ENCODE measurements around the gene DCTN4.
"Not testable (repeated sequence)": the region's sequence is repeated elsewhere in the genome, so short reads cannot be mapped to it uniquely, and the experiment has no call there.

The DCTN4 gene

GRCh38 chr5:150797384-150797783, 38.6 kb upstream of the DCTN4 start:
- Histone ChIP-seq H4K20me1 (ENCODE audit: insufficient read depth, low read length, poor library complexity, severe bottlenecking) (peaks cover 45% of the 10 kb centered on the region), H3F3A (ENCODE audit: low read depth) (no peaks in the 10 kb centered on the region), H2AFZ (ENCODE audit: low read length) (no peak overlapping the region), H3K4me1 (ENCODE audit: insufficient read depth, low read length, poor library complexity, severe bottlenecking) (no peaks in the 10 kb centered on the region), H3K9me3 (ENCODE audit: insufficient read depth, low read depth, low read length) (no peaks in the 10 kb centered on the region), H3K9me2 (replicated peaks; ENCODE audit: low read depth, low read length) (no peaks in the 10 kb centered on the region), H3K4me3 (ENCODE audit: low read length, poor library complexity, severe bottlenecking) (no peak overlapping the region), H3K9ac (ENCODE audit: low read depth, low read length, poor library complexity, severe bottlenecking) (no peak overlapping the region), H3K4me2 (ENCODE audit: low read depth, low read length, poor library complexity, severe bottlenecking) (no peak overlapping the region), H3K79me2 (ENCODE audit: insufficient read depth, low read length) (peaks cover 50% of the 10 kb centered on the region), H3K27me3 (ENCODE audit: insufficient read depth, low read length, poor library complexity, severe bottlenecking) (no peaks in the 10 kb centered on the region), H3K36me3 (ENCODE audit: insufficient read depth, low read length) (peaks cover 62% of the 10 kb centered on the region)
- TF ChIP-seq EZH2phosphoT487 (IDR thresholded peaks at IDR 0.05; ENCODE audit: borderline replicate concordance): no peak
- TF ChIP-seq CTCF (conservative IDR thresholded peaks at IDR 0.05; ENCODE audit: low read length): no peak

- Histone ChIP-seq H3K79me2 (ENCODE audit: insufficient read depth, low read length) (peaks cover 71% of the 10 kb centered on the region), H3F3A (ENCODE audit: low read depth) (peaks cover 1% of the 10 kb centered on the region; the same call in 1 of the 2 replicates)
Observed at GRCh38 chr5:150794927-150795326, 36.1 kb upstream of the DCTN4 start.

DNA sequence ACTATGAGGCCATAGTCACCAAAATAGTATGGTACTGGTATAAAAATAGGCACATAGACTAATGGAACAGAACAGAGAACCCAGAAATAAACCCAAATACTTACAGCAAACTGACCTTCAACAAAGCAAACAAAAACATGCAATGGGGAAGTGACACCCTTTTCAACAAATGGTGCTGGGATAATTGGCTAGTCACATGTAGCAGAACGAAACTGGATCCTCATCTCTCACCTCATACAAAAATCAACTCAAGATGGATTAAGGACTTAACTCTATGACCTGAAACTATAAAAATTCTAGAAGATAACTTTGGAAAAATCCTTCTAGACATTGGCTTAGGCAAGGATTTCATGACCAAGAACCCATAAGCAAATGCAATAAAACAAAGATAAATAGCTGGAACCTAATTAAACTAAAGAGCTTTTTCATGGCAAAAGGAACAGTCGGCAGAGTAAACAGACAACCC, 34.6 kb upstream of the DCTN4 start:
- H3F3A ChIP-seq (ENCODE audit: low read depth); H3K4me3 ChIP-seq (ENCODE audit: low read length, poor library complexity, severe bottlenecking); H3K27me3 ChIP-seq (ENCODE audit: insufficient read depth, low read length, poor library complexity, severe bottlenecking); H3K4me2 ChIP-seq (ENCODE audit: low read depth, low read length, poor library complexity, severe bottlenecking); H2AFZ ChIP-seq (ENCODE audit: low read length); H3K9me2 ChIP-seq (replicated peaks; ENCODE audit: low read depth, low read length); H3K9ac ChIP-seq (ENCODE audit: low read depth, low read length, poor library complexity, severe bottlenecking); H3K9me3 ChIP-seq (ENCODE audit: insufficient read depth, low read depth, low read length): not testable (repeated sequence)
- peaks cover 61% of the 10 kb centered on the region for H3K36me3 ChIP-seq (ENCODE audit: insufficient read depth, low read length)
- H3K4me1 ChIP-seq (ENCODE audit: insufficient read depth, low read length, poor library complexity, severe bottlenecking): peaks cover 38% of the 10 kb centered on the region
- H4K20me1 ChIP-seq (ENCODE audit: insufficient read depth, low read length, poor library complexity, severe bottlenecking): peaks cover 82% of the 10 kb centered on the region
- H3K79me2 ChIP-seq (ENCODE audit: insufficient read depth, low read length): peaks cover 85% of the 10 kb centered on the region

More at GRCh38 chr5:150794927-150795326, 36.1 kb upstream of the DCTN4 start:
- Histone ChIP-seq H3K9me2 (replicated peaks; ENCODE audit: low read depth, low read length) (no peaks in the 10 kb centered on the region), H3K9ac (ENCODE audit: low read depth, low read length, poor library complexity, severe bottlenecking) (no peak overlapping the region), H2AFZ (ENCODE audit: low read length) (no peak overlapping the region), H3K36me3 (ENCODE audit: insufficient read depth, low read length) (peaks cover 69% of the 10 kb centered on the region), H3K4me3 (ENCODE audit: low read length, poor library complexity, severe bottlenecking) (no peak overlapping the region), H3K4me1 (ENCODE audit: insufficient read depth, low read length, poor library complexity, severe bottlenecking) (peaks cover 23% of the 10 kb centered on the region), H4K20me1 (ENCODE audit: insufficient read depth, low read length, poor library complexity, severe bottlenecking) (peaks cover 68% of the 10 kb centered on the region), H3K4me2 (ENCODE audit: low read depth, low read length, poor library complexity, severe bottlenecking) (no peak overlapping the region), H3K27me3 (ENCODE audit: insufficient read depth, low read length, poor library complexity, severe bottlenecking) (no peaks in the 10 kb centered on the region), H3K9me3 (ENCODE audit: insufficient read depth, low read depth, low read length) (no peaks in the 10 kb centered on the region)
- TF ChIP-seq EZH2phosphoT487 (IDR thresholded peaks at IDR 0.05; ENCODE audit: borderline replicate concordance) (no peak), CTCF (conservative IDR thresholded peaks at IDR 0.05; ENCODE audit: low read length) (no peak)

DNA sequence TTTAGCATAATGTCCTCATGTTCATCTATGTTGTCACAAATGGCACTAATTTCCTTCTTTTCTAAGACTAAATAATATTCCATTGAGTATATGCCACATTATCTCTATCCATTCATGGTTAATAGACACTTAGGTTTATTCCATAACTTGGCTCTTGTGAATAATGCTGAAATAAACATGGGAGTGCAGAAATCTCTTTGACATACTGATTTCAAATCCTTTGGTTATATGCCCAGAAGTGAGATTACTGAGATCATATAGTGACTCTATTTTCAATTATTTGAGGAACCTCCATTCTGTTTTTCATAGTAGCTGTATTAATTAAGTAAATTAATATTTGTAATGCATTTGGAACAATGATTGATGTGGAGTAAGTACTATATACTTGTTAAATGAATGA, 32.7 kb upstream of the DCTN4 start:
- Histone ChIP-seq H3F3A (ENCODE audit: low read depth) (peaks cover 4% of the 10 kb centered on the region; the same call in 1 of the 2 replicates), H4K20me1 (ENCODE audit: insufficient read depth, low read length, poor library complexity, severe bottlenecking) (peaks cover 94% of the 10 kb centered on the region), H3K9me2 (replicated peaks; ENCODE audit: low read depth, low read length) (no peaks in the 10 kb centered on the region), H2AFZ (ENCODE audit: low read length) (no peak overlapping the region), H3K4me2 (ENCODE audit: low read depth, low read length, poor library complexity, severe bottlenecking) (peak overlapping the region; percentile 98), H3K79me2 (ENCODE audit: insufficient read depth, low read length) (peaks cover 100% of the 10 kb centered on the region), H3K9me3 (ENCODE audit: insufficient read depth, low read depth, low read length) (no peaks in the 10 kb centered on the region), H3K9ac (ENCODE audit: low read depth, low read length, poor library complexity, severe bottlenecking) (peak overlapping the region; percentile 79), H3K27me3 (ENCODE audit: insufficient read depth, low read length, poor library complexity, severe bottlenecking) (no peaks in the 10 kb centered on the region), H3K4me3 (ENCODE audit: low read length, poor library complexity, severe bottlenecking) (peak overlapping the region; percentile 85), H3K4me1 (ENCODE audit: insufficient read depth, low read length, poor library complexity, severe bottlenecking) (peaks cover 52% of the 10 kb centered on the region), H3K36me3 (ENCODE audit: insufficient read depth, low read length) (peaks cover 45% of the 10 kb centered on the region)
- no peak for TF ChIP-seq EZH2phosphoT487 (IDR thresholded peaks at IDR 0.05; ENCODE audit: borderline replicate concordance)
- TF ChIP-seq CTCF (conservative IDR thresholded peaks at IDR 0.05; ENCODE audit: low read length): no peak

Data from Loucy (cell line).